Hepatocyte (in vitro differentiated cells): Measurements from ENCODE around the gene JUND.

Experiments used
- CTCF ChIP-seq: fragments of 200-600 bp; sonication (generic); IDR thresholded peaks from 2 replicates; pipeline ENCODE4 v1.5.1; 2016; ENCODE audit warnings: antibody characterized with exemption, mild to moderate bottlenecking; ENCODE audit not compliant: poor library complexity
- EZH2 ChIP-seq: fragments of 200-600 bp; sonication (generic); IDR thresholded peaks from 2 replicates; pipeline ENCODE4 v1.6.1; 2016; ENCODE audit warnings: antibody characterized with exemption, mild to moderate bottlenecking, borderline replicate concordance
- EZH2phosphoT487 ChIP-seq: fragments of 200-600 bp; sonication (generic); IDR thresholded peaks from one replicate; pipeline ENCODE4 v1.6.1; 2018; ENCODE audit warnings: antibody characterized with exemption, mild to moderate bottlenecking, low read depth, moderate library complexity; ENCODE audit not compliant: unreplicated experiment, severe bottlenecking

- TF ChIP-seq CTCF (no peak), EZH2 (no peak), EZH2phosphoT487 (no peak)
Measured at GRCh38 chr19:18270326-18270725, 11.1 kb downstream of the JUND start.
